ENCODE data around the gene RPS6KA4. TPM values are rescaled to one million over a fixed set of nuclear protein-coding genes. Genes with fewer than 3 reads are reported as not detected.
A peak's percentile ranks its signal among the peaks of the same experiment; 100 is the strongest.

The RPS6KA4 gene
- polyA plus RNA-seq, 3 donors from 2014 or later: 5.0 to 16.7 (median 8.5) TPM

DNA sequence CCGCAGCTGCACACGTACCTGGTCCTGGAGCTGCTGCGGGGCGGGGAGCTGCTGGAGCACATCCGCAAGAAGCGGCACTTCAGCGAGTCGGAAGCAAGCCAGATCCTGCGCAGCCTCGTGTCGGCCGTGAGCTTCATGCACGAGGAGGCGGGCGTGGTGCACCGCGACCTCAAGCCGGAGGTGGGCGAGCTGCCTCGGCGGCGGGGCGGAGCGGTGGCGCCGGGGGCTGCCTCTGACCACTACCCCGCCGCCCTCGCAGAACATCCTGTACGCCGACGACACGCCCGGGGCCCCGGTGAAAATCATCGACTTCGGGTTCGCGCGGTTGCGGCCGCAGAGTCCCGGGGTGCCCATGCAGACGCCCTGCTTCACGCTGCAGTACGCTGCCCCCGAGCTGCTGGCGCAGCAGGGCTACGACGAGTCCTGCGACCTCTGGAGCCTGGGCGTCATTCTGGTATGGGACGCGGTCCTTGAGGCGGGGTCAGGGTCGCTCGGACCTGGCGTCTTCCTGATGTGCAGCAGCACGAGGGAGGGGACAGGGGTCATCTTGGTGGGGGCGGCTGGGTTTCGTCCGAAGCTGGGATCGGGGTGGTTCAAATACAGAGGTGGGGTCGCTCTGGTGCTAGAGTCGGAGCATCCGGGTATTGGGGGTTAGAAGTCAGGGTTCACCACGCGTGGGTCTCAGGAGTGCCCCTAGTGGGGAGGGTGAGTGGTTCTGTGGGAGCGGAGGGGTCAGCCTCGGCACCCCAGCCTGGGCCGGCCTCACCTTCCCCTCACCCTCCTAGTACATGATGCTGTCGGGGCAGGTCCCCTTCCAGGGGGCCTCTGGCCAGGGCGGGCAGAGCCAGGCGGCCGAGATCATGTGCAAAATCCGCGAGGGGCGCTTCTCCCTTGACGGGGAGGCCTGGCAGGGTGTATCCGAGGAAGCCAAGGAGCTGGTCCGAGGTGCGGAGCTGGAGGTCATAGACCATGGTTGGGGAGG lies 10.8 kb downstream of the RPS6KA4 start:
- peaks cover 6 to 11% (median 7%) of the 10 kb centered on the region in 3 donors for H3K36me3 Mint-ChIP-seq
- H3K27me3 Mint-ChIP-seq (ENCODE audit: low read depth in 3 of 3): no peaks in the 10 kb centered on the region
- no peaks in the 10 kb centered on the region for H3K9me3 Mint-ChIP-seq
- H3K4me1 Mint-ChIP-seq: no peaks in the 10 kb centered on the region
- H3K27ac Mint-ChIP-seq: no peak overlapping the region
- DNase-seq: no peak
- no peak overlapping the region for H3K4me3 Mint-ChIP-seq

DNA sequence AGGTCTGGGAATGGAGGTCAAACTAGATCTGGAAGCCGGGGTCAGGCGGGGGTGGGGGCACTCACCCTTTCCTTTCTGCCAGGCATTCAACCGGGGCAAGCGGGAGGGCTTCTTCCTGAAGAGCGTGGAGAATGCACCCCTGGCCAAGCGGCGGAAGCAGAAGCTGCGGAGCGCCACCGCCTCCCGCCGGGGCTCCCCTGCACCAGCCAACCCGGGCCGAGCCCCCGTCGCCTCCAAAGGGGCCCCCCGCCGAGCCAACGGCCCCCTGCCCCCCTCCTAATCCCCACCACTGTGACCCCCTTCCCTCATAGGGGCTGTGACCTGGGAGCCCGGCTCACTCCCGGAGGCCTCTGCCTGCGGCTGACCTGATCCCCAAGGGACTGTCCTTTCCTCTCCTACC lies 12.2 kb downstream of the RPS6KA4 start:
- DNase-seq: no peak
- no peak overlapping the region for H3K4me3 Mint-ChIP-seq
- peaks cover 6 to 11% (median 7%) of the 10 kb centered on the region in 3 donors for H3K36me3 Mint-ChIP-seq
- H3K4me1 Mint-ChIP-seq: no peaks in the 10 kb centered on the region
- H3K27ac Mint-ChIP-seq: no peak overlapping the region
- H3K9me3 Mint-ChIP-seq: no peaks in the 10 kb centered on the region
- no peaks in the 10 kb centered on the region for H3K27me3 Mint-ChIP-seq (ENCODE audit: low read depth in 3 of 3)

GRCh38 chr11:64372021-64372420 lies 13.1 kb downstream of the RPS6KA4 start:
- peaks cover 0 to 5% (median 0%) of the 10 kb centered on the region in 3 donors for H3K36me3 Mint-ChIP-seq
- H3K27me3 Mint-ChIP-seq (ENCODE audit: low read depth in 3 of 3): no peaks in the 10 kb centered on the region
- H3K27ac Mint-ChIP-seq: no peak overlapping the region
- no peaks in the 10 kb centered on the region for H3K4me1 Mint-ChIP-seq
- DNase-seq: no peak
- H3K9me3 Mint-ChIP-seq: no peaks in the 10 kb centered on the region
- no peak overlapping the region for H3K4me3 Mint-ChIP-seq

- Mint-ChIP-seq H3K27me3 (ENCODE audit: low read depth in 3 of 3) (no peaks in the 10 kb centered on the region), H3K36me3 (peaks cover 0 to 5% (median 0%) of the 10 kb centered on the region in 3 donors), H3K27ac (peak overlapping the region in 1 of 6 donors; percentile 4), H3K4me1 (no peaks in the 10 kb centered on the region), H3K9me3 (no peaks in the 10 kb centered on the region), H3K4me3 (no peak overlapping the region)
- no peak for DNase-seq
Measured at GRCh38 chr11:64372802-64373597, 14.0 kb downstream of the RPS6KA4 start.

DNA sequence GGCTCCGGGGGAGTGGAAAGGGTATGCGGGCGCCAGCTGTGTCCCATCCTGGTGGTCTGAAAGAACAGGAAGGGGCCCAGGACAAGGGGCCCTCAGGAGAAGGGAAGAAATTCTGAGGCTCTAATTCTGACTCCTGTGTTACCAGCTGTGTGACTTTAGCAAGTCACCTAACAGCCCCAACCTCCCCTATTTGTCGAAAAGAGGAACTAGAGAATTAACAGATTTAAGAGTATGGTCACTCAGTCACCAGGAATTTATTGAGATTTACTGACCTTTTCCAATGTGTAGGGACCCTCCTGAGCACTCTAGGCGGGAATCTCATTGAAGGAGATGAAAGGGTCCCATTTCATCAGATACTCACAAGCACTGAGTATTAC lies 14.6 kb downstream of the RPS6KA4 start:
- Mint-ChIP-seq H3K4me1 (no peaks in the 10 kb centered on the region), H3K27ac (no peak overlapping the region), H3K9me3 (no peaks in the 10 kb centered on the region), H3K36me3 (peaks cover 0 to 5% (median 0%) of the 10 kb centered on the region in 3 donors), H3K27me3 (ENCODE audit: low read depth in 3 of 3) (no peaks in the 10 kb centered on the region), H3K4me3 (no peak overlapping the region)
- no peak for DNase-seq

- H3K36me3 Mint-ChIP-seq: no peaks in the 10 kb centered on the region
- H3K27me3 Mint-ChIP-seq (ENCODE audit: low read depth in 3 of 3): no peaks in the 10 kb centered on the region
- no peak overlapping the region for H3K4me3 Mint-ChIP-seq
- H3K4me1 Mint-ChIP-seq: no peaks in the 10 kb centered on the region
- no peak overlapping the region for H3K27ac Mint-ChIP-seq
- DNase-seq: no peak
- H3K9me3 Mint-ChIP-seq: no peaks in the 10 kb centered on the region
Measured at GRCh38 chr11:64376071-64376470, 17.1 kb downstream of the RPS6KA4 start.

GRCh38 chr11:64378335-64378880 lies 19.4 kb downstream of the RPS6KA4 start:
- Mint-ChIP-seq H3K27me3 (ENCODE audit: low read depth in 3 of 3) (peaks cover 0 to 7% (median 0%) of the 10 kb centered on the region in 3 donors), H3K9me3 (no peaks in the 10 kb centered on the region), H3K36me3 (no peaks in the 10 kb centered on the region), H3K4me1 (no peaks in the 10 kb centered on the region), H3K27ac (no peak overlapping the region), H3K4me3 (no peak overlapping the region)
- DNase-seq: no peak

- Mint-ChIP-seq H3K36me3 (no peaks in the 10 kb centered on the region), H3K9me3 (no peaks in the 10 kb centered on the region), H3K4me1 (no peaks in the 10 kb centered on the region), H3K27me3 (ENCODE audit: low read depth in 3 of 3) (peaks cover 0 to 9% (median 0%) of the 10 kb centered on the region in 3 donors), H3K27ac (no peak overlapping the region), H3K4me3 (no peak overlapping the region)
- DNase-seq: no peak
Measured at GRCh38 chr11:64379160-64379559, 20.2 kb downstream of the RPS6KA4 start.

- no peak for DNase-seq
- Mint-ChIP-seq H3K4me1 (no peaks in the 10 kb centered on the region), H3K36me3 (no peaks in the 10 kb centered on the region), H3K9me3 (no peaks in the 10 kb centered on the region), H3K27me3 (ENCODE audit: low read depth in 3 of 3) (peaks cover 0 to 9% (median 0%) of the 10 kb centered on the region in 3 donors), H3K4me3 (no peak overlapping the region), H3K27ac (no peak overlapping the region)
Measured at GRCh38 chr11:64379817-64380709, 21.1 kb downstream of the RPS6KA4 start.

DNA sequence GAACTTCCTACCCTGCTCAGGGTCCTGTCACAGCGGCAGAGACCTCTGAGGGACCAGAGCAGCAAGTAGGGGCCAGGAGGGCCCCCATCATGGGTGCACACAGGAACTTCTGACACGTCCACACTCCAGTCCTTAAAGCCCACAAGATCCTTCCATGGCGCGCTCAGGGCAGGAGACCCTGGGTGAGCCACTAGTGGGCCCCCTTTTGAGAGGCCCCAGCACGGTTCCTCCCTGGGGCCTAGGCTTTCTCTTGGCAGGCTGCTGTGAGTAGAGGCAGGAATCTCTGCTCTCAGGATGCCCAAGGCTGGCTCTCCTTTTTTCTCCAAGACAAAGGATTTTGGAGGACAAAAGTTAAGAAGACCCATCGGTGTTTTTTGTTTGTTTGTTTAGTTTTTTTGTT lies 22.4 kb downstream of the RPS6KA4 start:
- Mint-ChIP-seq H3K4me3 (no peak overlapping the region), H3K27ac (no peak overlapping the region), H3K36me3 (no peaks in the 10 kb centered on the region), H3K4me1 (peaks cover 9% of the 10 kb centered on the region in 2 donors), H3K27me3 (ENCODE audit: low read depth in 3 of 3) (peaks cover 0 to 9% (median 0%) of the 10 kb centered on the region in 3 donors), H3K9me3 (no peaks in the 10 kb centered on the region)
- DNase-seq: no peak

- Mint-ChIP-seq H3K36me3 (no peaks in the 10 kb centered on the region), H3K27ac (no peak overlapping the region), H3K9me3 (no peaks in the 10 kb centered on the region), H3K27me3 (ENCODE audit: low read depth in 3 of 3) (peaks cover 0 to 9% (median 0%) of the 10 kb centered on the region in 3 donors), H3K4me1 (peaks cover 11 to 16% of the 10 kb centered on the region in 2 donors), H3K4me3 (no peak overlapping the region)
- no peak for DNase-seq
Measured at GRCh38 chr11:64382047-64382446, 23.1 kb downstream of the RPS6KA4 start.

DNA sequence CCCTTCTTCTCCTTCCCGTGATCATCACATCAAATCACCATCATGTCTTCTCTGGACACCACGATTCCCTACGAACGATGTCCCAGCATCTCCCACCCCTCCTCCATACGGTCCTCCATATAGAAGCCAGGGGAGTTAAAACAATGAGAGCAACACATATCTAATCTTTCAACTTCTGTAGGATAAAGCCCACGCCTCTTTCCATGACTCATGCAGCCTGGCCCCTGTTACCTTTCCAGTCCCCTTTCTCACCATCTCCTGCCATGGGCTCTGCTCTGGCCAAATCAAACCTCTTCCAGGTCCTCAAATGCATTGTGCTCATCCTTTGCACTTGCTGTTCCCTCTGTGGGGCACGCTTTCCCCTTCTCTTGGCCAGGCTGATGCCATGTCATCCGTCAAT lies 23.6 kb downstream of the RPS6KA4 start:
- no peak for DNase-seq
- no peaks in the 10 kb centered on the region for H3K9me3 Mint-ChIP-seq
- no peak overlapping the region for H3K4me3 Mint-ChIP-seq
- H3K36me3 Mint-ChIP-seq: no peaks in the 10 kb centered on the region
- peaks cover 0 to 9% (median 0%) of the 10 kb centered on the region in 3 donors for H3K27me3 Mint-ChIP-seq (ENCODE audit: low read depth in 3 of 3)
- no peak overlapping the region for H3K27ac Mint-ChIP-seq
- H3K4me1 Mint-ChIP-seq: peaks cover 11 to 16% of the 10 kb centered on the region in 2 donors

DNA sequence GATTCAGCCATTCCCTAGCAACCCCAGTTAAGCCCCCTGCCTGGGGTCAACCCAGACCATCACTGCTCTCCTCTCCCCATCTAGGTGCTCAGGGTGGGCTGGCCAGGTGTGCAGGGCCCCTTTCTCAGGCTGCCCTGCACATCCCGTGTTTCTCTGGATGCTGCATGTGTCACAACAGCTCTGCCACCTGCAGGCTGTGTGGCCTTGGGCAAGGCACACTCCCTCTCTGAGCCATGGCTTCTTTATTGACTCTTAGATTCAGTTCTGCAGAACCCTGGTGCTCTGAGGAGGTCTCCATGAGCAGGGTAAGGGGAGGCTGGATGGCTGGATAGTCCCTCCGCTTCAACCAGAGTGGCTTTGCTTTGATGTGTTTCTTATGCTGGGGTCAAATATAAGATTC lies 24.6 kb downstream of the RPS6KA4 start:
- Mint-ChIP-seq H3K27ac (no peak overlapping the region), H3K4me3 (no peak overlapping the region), H3K27me3 (ENCODE audit: low read depth in 3 of 3) (peaks cover 0 to 9% (median 0%) of the 10 kb centered on the region in 3 donors), H3K36me3 (no peaks in the 10 kb centered on the region), H3K9me3 (no peaks in the 10 kb centered on the region), H3K4me1 (peaks cover 13 to 16% of the 10 kb centered on the region in 2 donors)
- no peak for DNase-seq
